Pulmonary artery endothelial cell (primary cell): Measurements from ENCODE around the gene GAST. TPM values are rescaled to one million over a fixed set of nuclear protein-coding genes. Genes with fewer than 3 reads are reported as not detected.
"Not testable (repeated sequence)": the region's sequence is repeated elsewhere in the genome, so short reads cannot be mapped to it uniquely, and the experiment has no call there.

Experiments used
- DNase-seq: peaks from one replicate; pipeline ENCODE4 v3.0.0-alpha.2; 2011; ENCODE audit warnings: low read depth, low spot score
- total RNA-seq: library from RNA; depleted of rRNA; stranded (reverse); fragments of >200 nt; gene quantifications from 2 replicates; pipeline ENCODE4 v1.2.3, GENCODE V29; 2014

The GAST gene
- not detected in 2 replicates for total RNA-seq

GRCh38 chr17:41711669-41712400 is at the start of gene GAST:
Gene GAST (plus strand): TSS chr17:41712331. CDS start chr17:41715437, 3,106 bp downstream.
- DNase-seq = no peak

- DNase-seq = no peak
Observed at GRCh38 chr17:41663451-41664171, 48.5 kb upstream of the GAST start.

- no peak for DNase-seq
Observed at GRCh38 chr17:41664172-41664457, 48.0 kb upstream of the GAST start.

- no peak for DNase-seq
Observed at GRCh38 chr17:41664587-41665565, 47.3 kb upstream of the GAST start.

- no peak for DNase-seq
Observed at GRCh38 chr17:41665566-41666236, 46.4 kb upstream of the GAST start.

GRCh38 chr17:41666237-41666641 is 45.9 kb upstream of the GAST start:
- no peak for DNase-seq

- no peak for DNase-seq
Observed at GRCh38 chr17:41666708-41667279, 45.3 kb upstream of the GAST start.

- DNase-seq = no peak
Observed at GRCh38 chr17:41667280-41668041, 44.7 kb upstream of the GAST start.

GRCh38 chr17:41672153-41672552 is 40.0 kb upstream of the GAST start:
- no peak for DNase-seq

GRCh38 chr17:41675157-41676057 is 36.7 kb upstream of the GAST start:
- DNase-seq = not testable (repeated sequence)

GRCh38 chr17:41676058-41676419 is 36.1 kb upstream of the GAST start:
- DNase-seq = no peak

GRCh38 chr17:41678411-41678906 is 33.7 kb upstream of the GAST start:
- DNase-seq = no peak

- DNase-seq = no peak
Observed at GRCh38 chr17:41678907-41679739, 33.0 kb upstream of the GAST start.

GRCh38 chr17:41679740-41680425 is 32.2 kb upstream of the GAST start:
- no peak for DNase-seq

- DNase-seq = no peak
Observed at GRCh38 chr17:41680426-41681040, 31.6 kb upstream of the GAST start.

GRCh38 chr17:41681776-41682175 is 30.4 kb upstream of the GAST start:
- DNase-seq = no peak

- no peak for DNase-seq
Observed at GRCh38 chr17:41682631-41683030, 29.5 kb upstream of the GAST start.
